MCF 10A (cell line): ENCODE results near the gene NUAK2. TPM values are rescaled to one million over a fixed set of nuclear protein-coding genes. Genes with fewer than 3 reads are reported as not detected.

Experiments
- BruUV-seq: library from RNA; stranded (reverse); fragments of 400-500 nt; replicated peaks from 2 replicates; lab custom pipeline; 2021; lab: Mats Ljungman, UMichigan
- CTCF ChIA-PET: fragments of 300-600 bp; sonication (Branson Sonifier 250); formaldehyde crosslinking; extraction: SDS; loops from one replicate; lab custom pipeline; 2021; ENCODE audit warnings: antibody characterized with exemption, inconsistent platforms; lab: Yijun Ruan, JAX
- POLR2A ChIA-PET: fragments of 300-600, 350-650 bp; sonication (Branson Sonifier 250); formaldehyde crosslinking; extraction: SDS; loops from one replicate; lab custom pipeline; 2020; ENCODE audit warnings: antibody characterized with exemption, inconsistent platforms; lab: Yijun Ruan, JAX
- DNase-seq: peaks from one replicate; pipeline ENCODE4 v3.0.0-alpha.2; 2018; ENCODE audit not compliant: unreplicated experiment
- H3K27ac Mint-ChIP-seq: one replicate; pipeline ENCODE4 v1.8.0; 2022; ENCODE audit warnings: mild to moderate bottlenecking, low read depth, mixed read lengths; ENCODE audit not compliant: unreplicated experiment
- H3K27me3 Mint-ChIP-seq: one replicate; pipeline ENCODE4 v1.8.0; 2022; ENCODE audit warnings: mixed read lengths; ENCODE audit not compliant: insufficient read depth, unreplicated experiment
- H3K36me3 Mint-ChIP-seq: one replicate; pipeline ENCODE4 v1.8.0; 2022; ENCODE audit warnings: mild to moderate bottlenecking, moderate library complexity, mixed read lengths; ENCODE audit not compliant: insufficient read depth, unreplicated experiment
- H3K4me1 Mint-ChIP-seq: one replicate; pipeline ENCODE4 v1.8.0; 2022; ENCODE audit warnings: mixed read lengths; ENCODE audit not compliant: insufficient read depth, unreplicated experiment
- H3K4me3 Mint-ChIP-seq: one replicate; pipeline ENCODE4 v1.8.0; 2022; ENCODE audit warnings: mild to moderate bottlenecking, moderate library complexity, mixed read lengths; ENCODE audit not compliant: unreplicated experiment
- H3K9me3 Mint-ChIP-seq: one replicate; pipeline ENCODE4 v1.8.0; 2022; ENCODE audit warnings: mixed read lengths; ENCODE audit not compliant: unreplicated experiment
- CTCF ChIP-seq: fragments of 200-600 bp; IDR thresholded peaks from one replicate; pipeline ENCODE4 v1.8.0; 2022; ENCODE audit warnings: antibody characterized with exemption, mild to moderate bottlenecking; ENCODE audit not compliant: unreplicated experiment
- intact Hi-C: fragments of 100-400 bp; cut with micrococcal nuclease; formaldehyde crosslinking; loops from 2 replicates; pipeline ENCODE4 v1.14.1; 2022
- total RNA-seq: library from RNA; stranded (reverse); gene quantifications from 2 replicates; pipeline ENCODE4 v1.2.3, GENCODE V29; 2022

NUAK2 gene
- total RNA-seq, 1 experiment from 2014 or later: 6.0 TPM

GRCh38 chr1:205324781-205325180 is 3.2 kb upstream of the NUAK2 start:
- no peak for DNase-seq
- BruUV-seq: no TSS peak
- no peak overlapping the region for H3K27ac Mint-ChIP-seq
- no peaks in the 10 kb centered on the region for H3K36me3 Mint-ChIP-seq
- no peak overlapping the region for H3K4me3 Mint-ChIP-seq
- ChIA-PET POLR2A (interaction anchor here (0.6 to 9.8 kb wide), 15 partner anchors 12 to 766 kb away, joined by 3 to 335 read pairs (median 4); no protein-coding TSS in a partner anchor), CTCF (interaction anchor here (0.6 to 27.7 kb wide), 51 partner anchors 9 to 1025 kb away, joined by 3 to 1857 read pairs (median 5); partner anchors contain the start of genes KLHDC8A and TMCC2)
- no peaks in the 10 kb centered on the region for H3K9me3 Mint-ChIP-seq
- TF ChIP-seq CTCF: no peak
- intact Hi-C loops: loop anchor here (1.0 to 5.0 kb wide), 3 partner anchors 51 to 202 kb away; partner anchors contain the start of gene RBBP5
- peaks cover 23% of the 10 kb centered on the region for H3K4me1 Mint-ChIP-seq
- H3K27me3 Mint-ChIP-seq: peaks cover 23% of the 10 kb centered on the region

- CTCF ChIA-PET: interaction anchor here (0.6 to 27.7 kb wide), 21 partner anchors 9 to 308 kb away, joined by 3 to 1857 read pairs (median 21); partner anchors contain the start of gene KLHDC8A
- BruUV-seq: no TSS peak
- Mint-ChIP-seq H3K4me1 (peaks cover 32% of the 10 kb centered on the region), H3K27me3 (peaks cover 14% of the 10 kb centered on the region), H3K27ac (no peak overlapping the region), H3K36me3 (no peaks in the 10 kb centered on the region), H3K9me3 (no peaks in the 10 kb centered on the region), H3K4me3 (no peak overlapping the region)
- POLR2A ChIA-PET: interaction anchor here (1.0 to 9.8 kb wide), 6 partner anchors 13 to 57 kb away, joined by 3 to 335 read pairs (median 7); no protein-coding TSS in a partner anchor
- no peak for DNase-seq
- intact Hi-C loops: loop anchor here (2.0 to 5.0 kb wide), 2 partner anchors 95 to 201 kb away; partner anchors contain the start of gene RBBP5
- no peak for TF ChIP-seq CTCF
These were observed 2.2 kb upstream of the NUAK2 start for GRCh38 chr1:205323794-205324193.

GRCh38 chr1:205321959-205322283 is 376 bp upstream of the NUAK2 start:
- intact Hi-C loops: loop anchor here (1.0 to 5.0 kb wide), 3 partner anchors 38 to 200 kb away; partner anchors contain the start of gene RBBP5
- H3K36me3 Mint-ChIP-seq: no peaks in the 10 kb centered on the region
- BruUV-seq: no TSS peak

More at GRCh38 chr1:205321959-205322283, 376 bp upstream of the NUAK2 start:
- peaks cover 50% of the 10 kb centered on the region for H3K4me1 Mint-ChIP-seq
- H3K9me3 Mint-ChIP-seq: no peaks in the 10 kb centered on the region
- no peak for DNase-seq
- POLR2A ChIA-PET: interaction anchor here (0.7 to 9.8 kb wide), 12 partner anchors 20 to 805 kb away, joined by 3 to 335 read pairs (median 4); no protein-coding TSS in a partner anchor
- CTCF ChIA-PET: interaction anchor here (0.5 to 27.7 kb wide), 13 partner anchors 9 to 446 kb away, joined by 3 to 1857 read pairs (median 8); no protein-coding TSS in a partner anchor
- peak overlapping the region; percentile 99 for H3K4me3 Mint-ChIP-seq
- no peak for TF ChIP-seq CTCF
- no peak overlapping the region for H3K27ac Mint-ChIP-seq
- H3K27me3 Mint-ChIP-seq: peaks cover 5% of the 10 kb centered on the region
